Measurements from ENCODE around the gene TMBIM6. TPM values are rescaled to one million over a fixed set of nuclear protein-coding genes. Genes with fewer than 3 reads are reported as not detected.

Gene TMBIM6
- total and polyA plus RNA-seq, 9 of the 15 experiments (the other 6 are each of a cell fraction or from before 2014, with no cell fraction given) = 147 to 1,288 (median 352) TPM

GRCh38 chr12:49740930-49741881 is at the start of gene TMBIM6 (continued):
- TF ChIP-seq, protein P1, sequence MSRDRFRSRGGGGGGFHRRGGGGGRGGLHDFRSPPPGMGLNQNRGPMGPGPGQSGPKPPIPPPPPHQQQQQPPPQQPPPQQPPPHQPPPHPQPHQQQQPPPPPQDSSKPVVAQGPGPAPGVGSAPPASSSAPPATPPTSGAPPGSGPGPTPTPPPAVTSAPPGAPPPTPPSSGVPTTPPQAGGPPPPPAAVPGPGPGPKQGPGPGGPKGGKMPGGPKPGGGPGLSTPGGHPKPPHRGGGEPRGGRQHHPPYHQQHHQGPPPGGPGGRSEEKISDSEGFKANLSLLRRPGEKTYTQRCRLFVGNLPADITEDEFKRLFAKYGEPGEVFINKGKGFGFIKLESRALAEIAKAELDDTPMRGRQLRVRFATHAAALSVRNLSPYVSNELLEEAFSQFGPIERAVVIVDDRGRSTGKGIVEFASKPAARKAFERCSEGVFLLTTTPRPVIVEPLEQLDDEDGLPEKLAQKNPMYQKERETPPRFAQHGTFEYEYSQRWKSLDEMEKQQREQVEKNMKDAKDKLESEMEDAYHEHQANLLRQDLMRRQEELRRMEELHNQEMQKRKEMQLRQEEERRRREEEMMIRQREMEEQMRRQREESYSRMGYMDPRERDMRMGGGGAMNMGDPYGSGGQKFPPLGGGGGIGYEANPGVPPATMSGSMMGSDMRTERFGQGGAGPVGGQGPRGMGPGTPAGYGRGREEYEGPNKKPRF (IDR thresholded peaks at IDR 0.05; ENCODE audit: low read depth, low read length) = no peak
- TF ChIP-seq ZBTB1 (CRISPR knock-in tag; IDR thresholded peaks at IDR 0.05; ENCODE audit: borderline replicate concordance, low read depth) (no peak), HMG20B (CRISPR knock-in tag; IDR thresholded peaks at IDR 0.05) (no peak), DPF2 (IDR thresholded peaks at IDR 0.05) (peak; percentile 50; the same call in 1 of the 2 replicates), SMARCB1 (IDR thresholded peaks at IDR 0.05; ENCODE audit: insufficient read length, low read depth) (no peak), KAT7 (CRISPR knock-in tag; IDR thresholded peaks at IDR 0.05; ENCODE audit: borderline replicate concordance) (no peak; the same call in 1 of the 2 replicates), ZNF324 (CRISPR knock-in tag; IDR thresholded peaks at IDR 0.05) (peak; percentile 37; the same call in 1 of the 2 replicates), SRSF1 (IDR thresholded peaks at IDR 0.05; ENCODE audit: low read depth, low read length) (no peak), ZNF584 (CRISPR knock-in tag; IDR thresholded peaks at IDR 0.05; ENCODE audit: low read depth) (no peak), TGIF2 (CRISPR knock-in tag; IDR thresholded peaks at IDR 0.05) (no peak), ZNF184 (CRISPR knock-in tag; IDR thresholded peaks at IDR 0.05) (no peak), ZNF668 (CRISPR knock-in tag; IDR thresholded peaks at IDR 0.05) (no peak), GTF2B (IDR thresholded peaks at IDR 0.05; ENCODE audit: extremely low read depth, insufficient read length) (no peak), SETDB1 (IDR thresholded peaks at IDR 0.05; ENCODE audit: low read length) (no peak), YBX1 (IDR thresholded peaks at IDR 0.05) (no peak), ZBTB2 (IDR thresholded peaks at IDR 0.05) (peak; percentile 95), SIN3B (IDR thresholded peaks at IDR 0.05; ENCODE audit: low read depth) (peak; percentile 74), TBP (optimal IDR thresholded peaks at IDR 0.05; ENCODE audit: low read depth, low read length) (peak; percentile 99), POLR2AphosphoS5 (IDR thresholded peaks at IDR 0.05; ENCODE audit: control insufficient read depth, insufficient read depth, low read depth, low read length) (peak; percentile 98), HNRNPUL1 (IDR thresholded peaks at IDR 0.05; ENCODE audit: low read length) (no peak), FOSL1 (tag; conservative IDR thresholded peaks at IDR 0.05) (no peak), POLR2H (tag; IDR thresholded peaks at IDR 0.05; ENCODE audit: low read depth) (peak; percentile 98), POLR2A (conservative IDR thresholded peaks at IDR 0.05) (peak; percentile 100)
- TF ChIP-seq, protein P2, sequence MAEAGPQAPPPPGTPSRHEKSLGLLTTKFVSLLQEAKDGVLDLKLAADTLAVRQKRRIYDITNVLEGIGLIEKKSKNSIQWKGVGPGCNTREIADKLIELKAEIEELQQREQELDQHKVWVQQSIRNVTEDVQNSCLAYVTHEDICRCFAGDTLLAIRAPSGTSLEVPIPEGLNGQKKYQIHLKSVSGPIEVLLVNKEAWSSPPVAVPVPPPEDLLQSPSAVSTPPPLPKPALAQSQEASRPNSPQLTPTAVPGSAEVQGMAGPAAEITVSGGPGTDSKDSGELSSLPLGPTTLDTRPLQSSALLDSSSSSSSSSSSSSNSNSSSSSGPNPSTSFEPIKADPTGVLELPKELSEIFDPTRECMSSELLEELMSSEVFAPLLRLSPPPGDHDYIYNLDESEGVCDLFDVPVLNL (CRISPR knock-in tag; IDR thresholded peaks at IDR 0.05; ENCODE audit: low read depth) = no peak

Measured in K562 (cell line).